ENCODE data around the gene ZNF324B. TPM values are rescaled to one million over a fixed set of nuclear protein-coding genes. Genes with fewer than 3 reads are reported as not detected.
A peak's percentile ranks its signal among the peaks of the same experiment; 100 is the strongest.

ZNF324B gene
- total and polyA plus RNA-seq, 2 of the 8 experiments (the other 6 are each of a cell fraction or from before 2014, with no cell fraction given): 2.9 to 6.0 TPM

GRCh38 chr19:58499021-58499927, 47.9 kb downstream of the ZNF324B start:
- FAIRE-seq (no peak), DNase-seq (ENCODE audit: low read depth in 1 of 2, low spot score in 2 of 2) (peak; percentile 96 to 99)
- peaks cover 22% of the 10 kb centered on the region for H3K23me2 ChIP-seq (ENCODE audit: low read depth, low read length)
- H2BK12ac ChIP-seq (ENCODE audit: low read depth, low read length): no peak overlapping the region
- peak overlapping the region; percentile 19 for H4K5ac ChIP-seq (ENCODE audit: insufficient read length, low read depth, low read length)
- peak overlapping the region; percentile 72 to 89 (median 76) for H3K4me3 ChIP-seq (ENCODE audit: extremely low read depth in 1 of 4, insufficient read depth in 2 of 4, low read depth in 3 of 4, low read length in 4 of 4)
- H3K9me3 ChIP-seq (ENCODE audit: insufficient read depth in 2 of 2, low read depth in 1 of 2, low read length in 1 of 2): no peaks in the 10 kb centered on the region
- WGBS, 2 experiments (ENCODE audit: extremely low coverage in 1 of 2, insufficient coverage in 1 of 2, insufficient read length in 1 of 2, insufficient replicate concordance in 2 of 2, low coverage in 1 of 2, low lambda C conversion rate in 2 of 2, missing lambda C conversion rate in 1 of 2): 2% methylated on average over 53 of the region's 60 CpGs; no CpG with 5 or more reads in 1 of the 2 experiments
- H2BK15ac ChIP-seq (ENCODE audit: low read length): 0 out of 2 replicates have a peak overlapping the region, but pooled peaks have one; percentile 92
- H4K20me1 ChIP-seq (replicated peaks in 1 of 2; ENCODE audit: control insufficient read depth in 1 of 2, insufficient read depth in 2 of 2, low read length in 2 of 2): peaks cover 0 to 2% of the 10 kb centered on the region in 2 experiments
- peak overlapping the region; percentile 87 for H4K8ac ChIP-seq (ENCODE audit: extremely low read depth, insufficient read depth, low read length)
- H2BK5ac ChIP-seq (ENCODE audit: low read depth, low read length): peak overlapping the region; percentile 84
- no peak overlapping the region for H3K4ac ChIP-seq (replicated peaks; ENCODE audit: insufficient read length, low read depth, low read length)
- no peak overlapping the region for H3K23ac ChIP-seq (ENCODE audit: insufficient read length)
- ChIA-PET POLR2A (ENCODE audit: partially characterized antibody) (interaction anchor here (0.6 to 3.6 kb wide), 15 partner anchors 10 to 249 kb away, joined by 3 to 14 read pairs (median 3); partner anchors contain the start of genes CHMP2A, SLC27A5, TRIM28 and ZNF584), CTCF (ENCODE audit: partially characterized antibody) (interaction anchor here (1.3 to 4.9 kb wide), 4 partner anchors 14 to 137 kb away, joined by 3 to 27 read pairs (median 8); partner anchors contain the start of genes ZBTB45 and ZNF497)
- H3K9ac ChIP-seq (replicated peaks in 1 of 4; ENCODE audit: extremely low read depth in 1 of 4, low read depth in 3 of 4, low read length in 3 of 4): peak overlapping the region in 3 of 4 experiments; percentile 42 to 59 (median 54); a peak in 5 of 7 replicates
- no peak overlapping the region for H2BK120ac ChIP-seq (replicated peaks; ENCODE audit: low read depth, low read length)
- H3K4me2 ChIP-seq (ENCODE audit: insufficient read depth in 1 of 2, low read depth in 2 of 2, low read length in 2 of 2): peak overlapping the region; percentile 93 to 96
- no peaks in the 10 kb centered on the region for H3K27me3 ChIP-seq (replicated peaks in 1 of 4; ENCODE audit: control insufficient read depth in 3 of 4, extremely low read depth in 1 of 4, insufficient read depth in 3 of 4, low read length in 3 of 4)
- H3K79me2 ChIP-seq (ENCODE audit: control insufficient read depth in 1 of 2, insufficient read depth in 2 of 2, low read length in 2 of 2): no peaks in the 10 kb centered on the region
- peak overlapping the region; percentile 94 for H3K18ac ChIP-seq (ENCODE audit: extremely low read depth, low read length)
- peaks cover 0 to 14% (median 7%) of the 10 kb centered on the region in 4 experiments; a peak in 4 of 7 replicates for H3K4me1 ChIP-seq (replicated peaks in 1 of 4; ENCODE audit: control insufficient read depth in 3 of 4, insufficient read depth in 4 of 4, low read length in 3 of 4)
- H2AFZ ChIP-seq (ENCODE audit: low read length): peak overlapping the region; percentile 81
- H3K36me3 ChIP-seq (ENCODE audit: control insufficient read depth in 2 of 4, insufficient read depth in 4 of 4, low read length in 3 of 4): no peaks in the 10 kb centered on the region
- H3K27ac ChIP-seq (ENCODE audit: low read depth, low read length): peak overlapping the region; percentile 44; the same call in 1 of the 2 replicates
- peaks cover 8% of the 10 kb centered on the region for H3K79me1 ChIP-seq (ENCODE audit: low read depth, low read length)
- H2AK5ac ChIP-seq (ENCODE audit: low read depth, low read length): peak overlapping the region; percentile 82; the same call in 1 of the 2 replicates
- H3K56ac ChIP-seq (replicated peaks; ENCODE audit: insufficient read length, low read depth, low read length): peak overlapping the region; percentile 79
- no peak overlapping the region for H3K14ac ChIP-seq (ENCODE audit: insufficient read length)
- peak overlapping the region; percentile 25 for H4K91ac ChIP-seq (replicated peaks; ENCODE audit: insufficient read length, low read length)
- H2BK20ac ChIP-seq (ENCODE audit: low read length): no peak overlapping the region
- no peak for TF ChIP-seq KDM1A (IDR thresholded peaks at IDR 0.05; ENCODE audit: borderline replicate concordance, low read length)
- no peak for TF ChIP-seq FOSL1 (IDR thresholded peaks at IDR 0.05; ENCODE audit: insufficient read depth, low read depth, low read length)
- peak; percentile 38; the same call in 1 of the 2 replicates for TF ChIP-seq PHF8 (conservative IDR thresholded peaks at IDR 0.05; ENCODE audit: low read depth, low read length)
- peak in 1 of 2 experiments; percentile 29; a peak in 1 of 4 replicates for TF ChIP-seq HDAC2 (IDR thresholded peaks at IDR 0.05; ENCODE audit: borderline replicate concordance in 1 of 2, low read depth in 2 of 2, low read length in 2 of 2)
- TF ChIP-seq GTF2F1 (IDR thresholded peaks at IDR 0.05; ENCODE audit: borderline replicate concordance, low read depth, low read length): no peak
- TF ChIP-seq SP4 (IDR thresholded peaks at IDR 0.05; ENCODE audit: low read length): peak; percentile 96
- TF ChIP-seq EP300 (IDR thresholded peaks at IDR 0.05; ENCODE audit: borderline replicate concordance in 1 of 2, low read depth in 2 of 2, low read length in 2 of 2): peak; percentile 17 to 41; a peak in 2 of 3 replicates
- peak; percentile 73 for TF ChIP-seq TAF1 (IDR thresholded peaks at IDR 0.05; ENCODE audit: low read depth, low read length)
- TF ChIP-seq JUN (IDR thresholded peaks at IDR 0.05; ENCODE audit: low read depth, low read length): no peak
- peak; percentile 51; the same call in 1 of the 2 replicates for TF ChIP-seq YY1 (IDR thresholded peaks at IDR 0.05; ENCODE audit: low read depth, low read length)

Data from H1 (cell line).